ENCODE data around the gene PRODH2. TPM values are rescaled to one million over a fixed set of nuclear protein-coding genes. Genes with fewer than 3 reads are reported as not detected.
A peak's percentile ranks its signal among the peaks of the same experiment; 100 is the strongest.
"Not testable (repeated sequence)": the region's sequence is repeated elsewhere in the genome, so short reads cannot be mapped to it uniquely, and the experiment has no call there.

PRODH2 gene
- total RNA-seq, 2 experiments from 2014 or later: not detected

DNA sequence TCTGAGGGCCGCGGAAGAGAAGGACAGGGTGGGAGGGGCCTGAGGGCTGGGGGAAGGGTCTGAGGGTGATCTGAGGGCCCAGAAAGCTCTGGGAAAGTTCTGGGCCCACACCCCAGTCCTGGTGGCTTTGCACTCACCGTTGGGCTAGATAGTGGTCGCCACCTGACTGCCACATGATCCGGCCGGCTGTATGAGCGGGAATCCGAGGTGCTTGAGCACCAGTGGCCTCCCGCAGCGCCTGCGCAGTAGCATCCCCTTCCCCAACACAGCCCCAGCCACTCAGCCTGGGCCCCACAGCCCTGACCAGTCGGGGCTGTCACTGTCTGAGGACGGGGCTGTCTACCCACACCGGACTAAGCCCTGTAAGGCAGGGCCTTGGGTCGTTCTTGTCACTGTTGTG is 15.0 kb downstream of the PRODH2 start:
- H3K4me1 Mint-ChIP-seq: no peaks in the 10 kb centered on the region
- CTCF ChIA-PET: no interaction called here
- no peaks in the 10 kb centered on the region for H3K9me3 Mint-ChIP-seq (ENCODE audit: low read depth)
- H3K36me3 Mint-ChIP-seq: no peaks in the 10 kb centered on the region
- H3K27me3 Mint-ChIP-seq: peaks cover 33% of the 10 kb centered on the region
- DNase-seq: no peak
- ATAC-seq: peak; percentile 49
- no peak overlapping the region for H3K4me3 Mint-ChIP-seq
- no peak overlapping the region for H3K27ac Mint-ChIP-seq

DNA sequence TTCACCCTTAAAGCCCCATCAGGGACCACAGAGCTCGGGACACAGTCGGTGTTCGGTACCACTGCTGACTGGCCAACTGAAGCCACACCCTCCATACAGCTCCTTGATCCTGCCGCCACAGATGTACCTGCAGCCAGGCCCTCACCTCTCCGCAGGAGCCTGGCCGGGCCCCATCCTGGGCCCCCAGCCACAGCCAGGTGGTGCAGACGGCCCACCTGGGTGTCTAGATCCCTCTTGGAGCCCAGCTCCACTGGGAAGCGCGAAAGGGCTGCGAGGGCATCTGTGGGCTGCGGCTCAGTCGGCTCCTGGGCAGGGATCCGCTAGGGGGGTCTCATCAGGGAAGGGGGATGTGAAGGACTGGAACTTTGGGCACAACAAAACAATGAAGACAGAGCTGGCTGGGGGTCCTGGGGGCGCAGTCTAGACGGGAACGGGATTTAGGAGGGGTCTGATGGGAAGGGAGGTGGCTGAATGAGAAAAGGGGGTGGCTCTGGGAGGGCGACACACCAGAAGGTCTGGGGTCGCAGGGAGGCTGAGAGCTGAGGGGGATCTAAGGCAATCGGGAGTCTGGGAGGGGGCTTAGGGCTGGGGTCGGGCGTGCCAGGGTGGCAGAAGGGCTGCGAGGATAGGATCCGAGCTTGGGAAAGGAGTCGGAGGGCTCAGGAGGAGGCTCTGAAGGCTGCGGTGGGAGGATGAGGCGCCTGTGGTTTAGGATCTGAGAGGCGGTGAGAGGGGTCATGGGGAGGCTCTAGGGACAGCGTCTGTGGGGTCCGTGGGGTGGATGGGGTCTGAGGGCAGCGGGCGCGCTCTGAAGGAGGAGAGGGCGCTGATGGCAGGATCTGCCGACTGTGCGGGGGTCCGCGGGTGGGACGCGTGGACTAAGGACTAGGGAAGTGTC is 15.8 kb downstream of the PRODH2 start:
- H3K36me3 Mint-ChIP-seq: no peaks in the 10 kb centered on the region
- H3K27me3 Mint-ChIP-seq: peaks cover 33% of the 10 kb centered on the region
- no peaks in the 10 kb centered on the region for H3K9me3 Mint-ChIP-seq (ENCODE audit: low read depth)
- CTCF ChIA-PET: no interaction called here
- no peak for ATAC-seq
- H3K4me3 Mint-ChIP-seq: no peak overlapping the region
- H3K27ac Mint-ChIP-seq: no peak overlapping the region
- H3K4me1 Mint-ChIP-seq: no peaks in the 10 kb centered on the region
- DNase-seq: no peak

DNA sequence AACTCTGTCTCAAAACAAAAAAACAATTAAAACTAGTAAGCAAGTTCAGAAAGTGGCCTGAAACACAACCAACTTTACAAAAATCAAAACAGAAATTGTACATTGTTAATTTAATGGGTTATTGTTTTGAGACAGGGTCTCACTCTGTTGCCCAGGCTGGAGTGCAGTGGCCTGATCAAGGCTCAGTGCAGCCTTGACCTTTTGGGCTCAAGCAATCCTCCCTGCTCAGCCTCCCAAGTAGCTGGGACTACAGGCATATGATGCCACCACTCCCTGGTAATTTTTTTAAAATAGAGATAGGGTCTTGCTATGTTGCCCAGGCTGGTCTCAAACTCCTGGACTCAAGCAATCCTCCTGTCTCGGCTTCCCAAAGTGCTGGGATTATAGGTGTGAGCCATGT is 17.1 kb downstream of the PRODH2 start:
- H3K4me3 Mint-ChIP-seq, CTCF ChIA-PET: not testable (repeated sequence)
- peaks cover 33% of the 10 kb centered on the region for H3K27me3 Mint-ChIP-seq

DNA sequence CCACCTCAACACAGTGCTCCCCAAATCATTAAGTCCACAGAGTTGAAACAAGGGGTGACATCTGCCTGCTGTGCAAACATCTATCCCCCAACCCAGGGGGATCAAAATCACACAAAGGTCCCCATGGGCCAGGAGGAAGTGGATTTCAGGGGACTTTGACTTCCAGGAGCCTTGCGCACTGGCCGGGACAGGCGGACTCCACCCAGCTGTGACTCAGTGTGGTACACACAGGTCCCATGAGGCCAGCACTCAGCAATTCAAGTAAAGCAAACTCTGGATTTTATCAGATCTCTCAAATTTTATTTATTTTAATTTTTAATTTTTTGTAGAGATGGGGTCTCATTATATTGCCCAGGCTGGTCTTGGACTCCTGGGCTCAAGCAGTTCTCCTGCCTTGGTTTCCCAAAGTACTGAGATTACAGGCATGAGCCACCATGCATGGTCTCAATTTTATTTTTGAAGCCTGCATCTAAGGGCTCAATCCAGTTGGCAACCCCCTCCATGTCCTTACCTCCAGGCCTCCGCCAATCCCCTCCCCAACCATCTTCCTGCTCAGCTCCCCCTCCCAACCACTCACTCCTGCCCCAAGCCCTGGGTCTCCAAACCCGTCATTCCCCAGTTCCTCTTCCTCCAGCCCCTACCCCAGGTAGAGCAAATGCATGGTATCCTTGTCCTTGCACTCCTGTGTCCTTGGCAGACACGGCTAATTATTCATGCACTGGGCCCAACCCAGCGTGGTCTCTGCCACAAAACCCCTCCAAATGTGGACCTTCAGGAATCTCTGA is 19.1 kb downstream of the PRODH2 start:
- H3K27ac Mint-ChIP-seq: no peak overlapping the region
- no peaks in the 10 kb centered on the region for H3K36me3 Mint-ChIP-seq
- DNase-seq: no peak
- CTCF ChIA-PET: interaction anchor here (0.9 kb wide), 1 partner anchor 99 kb away, joined by 3 read pairs; no protein-coding TSS in a partner anchor
- peaks cover 33% of the 10 kb centered on the region for H3K27me3 Mint-ChIP-seq
- ATAC-seq: no peak
- no peaks in the 10 kb centered on the region for H3K4me1 Mint-ChIP-seq
- H3K4me3 Mint-ChIP-seq: no peak overlapping the region
- H3K9me3 Mint-ChIP-seq (ENCODE audit: low read depth): no peaks in the 10 kb centered on the region

More for the DNA sequence above, 17.1 kb downstream of the PRODH2 start:
- not testable (repeated sequence) for H3K9me3 Mint-ChIP-seq (ENCODE audit: low read depth); H3K4me1 Mint-ChIP-seq; DNase-seq; H3K27ac Mint-ChIP-seq; ATAC-seq; H3K36me3 Mint-ChIP-seq

DNA sequence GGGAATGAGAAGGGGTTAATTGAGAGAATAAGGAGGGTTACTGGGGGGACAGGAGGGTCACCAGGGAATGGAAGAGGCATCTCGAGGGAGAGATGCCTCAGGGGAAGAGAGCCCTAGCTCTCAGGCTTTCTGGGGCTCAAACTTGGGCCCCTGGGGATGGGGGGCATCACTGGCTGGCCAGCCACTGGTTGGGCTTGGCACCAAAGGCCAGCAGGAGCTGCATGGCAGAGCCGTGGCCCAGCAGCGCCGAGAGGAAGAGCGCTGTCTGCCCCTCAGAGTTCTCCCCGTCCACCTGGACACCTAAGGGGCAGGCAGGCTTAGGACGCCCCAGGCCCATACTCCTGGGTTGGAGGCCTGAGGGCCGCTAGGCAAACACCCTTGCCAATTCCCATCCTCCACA is 19.8 kb downstream of the PRODH2 start:
- Mint-ChIP-seq H3K27me3 (peaks cover 28% of the 10 kb centered on the region), H3K4me1 (no peaks in the 10 kb centered on the region), H3K4me3 (no peak overlapping the region), H3K27ac (no peak overlapping the region), H3K9me3 (ENCODE audit: low read depth) (no peaks in the 10 kb centered on the region), H3K36me3 (no peaks in the 10 kb centered on the region)
- no peak for ATAC-seq
- CTCF ChIA-PET: no interaction called here
- DNase-seq: no peak

DNA sequence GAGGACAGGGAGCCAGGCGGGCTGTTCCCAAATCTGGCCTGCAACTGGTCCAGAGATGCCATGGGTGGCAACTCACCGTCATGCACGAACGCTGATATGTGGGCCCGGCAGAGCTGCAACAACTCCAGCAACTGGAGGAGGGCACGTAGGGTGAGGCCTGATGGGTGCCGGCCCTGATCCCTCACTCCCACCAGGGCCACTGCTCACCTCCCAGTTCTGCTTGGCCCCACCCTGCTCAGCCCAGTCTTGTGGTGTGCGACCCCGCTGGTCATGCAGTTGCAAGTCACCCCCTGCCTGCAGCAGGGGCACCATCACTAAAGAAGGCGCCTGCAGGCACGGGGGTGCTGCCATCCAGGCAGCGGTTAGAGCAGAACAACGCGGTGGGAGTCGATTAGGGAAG is 20.3 kb downstream of the PRODH2 start:
- no peaks in the 10 kb centered on the region for H3K4me1 Mint-ChIP-seq
- ATAC-seq (no peak), DNase-seq (no peak)
- H3K36me3 Mint-ChIP-seq: no peaks in the 10 kb centered on the region
- H3K27ac Mint-ChIP-seq: no peak overlapping the region
- CTCF ChIA-PET: no interaction called here
- no peaks in the 10 kb centered on the region for H3K9me3 Mint-ChIP-seq (ENCODE audit: low read depth)
- peaks cover 23% of the 10 kb centered on the region for H3K27me3 Mint-ChIP-seq
- no peak overlapping the region for H3K4me3 Mint-ChIP-seq

DNA sequence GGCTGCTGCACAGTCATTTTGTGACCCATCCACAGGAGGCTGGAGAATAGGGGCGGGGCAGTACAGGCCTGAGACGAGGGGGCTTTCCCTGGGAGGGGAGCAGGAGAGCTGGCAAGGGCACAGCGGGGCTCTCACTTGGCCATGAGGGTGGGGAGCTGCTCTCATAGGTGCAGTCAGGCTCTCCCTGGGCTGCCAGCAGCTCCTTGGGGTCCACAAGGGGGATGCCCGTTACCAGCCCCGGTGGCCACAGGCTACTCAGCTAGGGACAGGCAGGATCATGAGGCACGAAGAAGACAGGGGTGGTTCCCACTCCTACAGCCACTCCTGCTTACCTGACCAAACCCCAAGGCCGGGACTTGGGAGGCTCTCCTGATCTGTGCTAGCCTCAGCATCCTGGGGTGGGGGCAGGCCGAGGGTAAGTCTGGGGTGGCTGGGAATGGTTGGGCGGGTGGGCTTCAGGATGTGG is 20.8 kb downstream of the PRODH2 start:
- no peaks in the 10 kb centered on the region for H3K36me3 Mint-ChIP-seq
- CTCF ChIA-PET: no interaction called here
- no peaks in the 10 kb centered on the region for H3K4me1 Mint-ChIP-seq
- H3K27me3 Mint-ChIP-seq: peaks cover 18% of the 10 kb centered on the region
- H3K9me3 Mint-ChIP-seq (ENCODE audit: low read depth): no peaks in the 10 kb centered on the region
- H3K4me3 Mint-ChIP-seq: no peak overlapping the region
- DNase-seq (no peak), ATAC-seq (no peak)
- H3K27ac Mint-ChIP-seq: no peak overlapping the region

DNA sequence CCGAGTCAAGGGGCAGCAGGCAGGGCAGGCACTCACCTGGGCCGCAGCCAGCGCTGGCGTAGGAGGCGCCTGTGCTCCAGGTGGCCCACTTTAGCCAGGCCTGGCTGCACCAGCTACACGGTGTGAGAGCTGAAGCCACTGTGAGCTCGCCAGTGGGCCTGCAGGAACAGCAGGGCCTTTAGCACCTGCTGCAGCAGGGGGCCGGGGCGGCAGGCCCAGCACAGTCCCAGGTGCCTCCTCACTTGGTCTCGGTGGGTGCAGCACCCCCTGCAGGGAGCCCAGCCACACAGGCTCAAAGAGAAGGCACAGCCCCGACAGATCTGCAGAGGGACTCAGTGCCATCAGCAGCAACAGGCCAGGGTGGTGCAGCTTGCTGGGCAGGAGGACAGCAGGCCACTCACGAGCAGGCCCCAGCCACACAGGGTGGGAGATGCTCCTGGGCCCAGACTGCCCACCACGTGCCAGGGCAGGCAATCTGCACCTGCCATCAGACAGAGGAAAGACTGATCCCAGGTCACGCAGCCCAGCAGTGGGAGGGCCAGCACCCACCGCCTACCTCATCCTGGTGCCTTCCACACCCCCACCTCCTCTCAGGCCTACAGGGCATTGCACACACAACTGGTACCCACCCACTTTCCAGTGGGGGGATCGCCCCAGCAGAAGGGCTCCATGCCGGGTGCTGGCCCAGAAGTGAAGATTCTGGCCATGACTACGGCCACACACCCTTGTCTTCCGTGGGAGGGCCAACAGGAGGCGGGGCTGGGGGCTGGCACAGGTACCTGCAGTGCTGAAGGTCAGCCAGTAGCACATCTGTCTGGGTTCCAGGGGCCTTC is 21.4 kb downstream of the PRODH2 start:
- Mint-ChIP-seq H3K27ac (no peak overlapping the region), H3K4me3 (no peak overlapping the region), H3K27me3 (peaks cover 12% of the 10 kb centered on the region), H3K4me1 (no peaks in the 10 kb centered on the region), H3K9me3 (ENCODE audit: low read depth) (no peaks in the 10 kb centered on the region), H3K36me3 (no peaks in the 10 kb centered on the region)
- DNase-seq (no peak), ATAC-seq (peak; percentile 56)
- CTCF ChIA-PET: no interaction called here

DNA sequence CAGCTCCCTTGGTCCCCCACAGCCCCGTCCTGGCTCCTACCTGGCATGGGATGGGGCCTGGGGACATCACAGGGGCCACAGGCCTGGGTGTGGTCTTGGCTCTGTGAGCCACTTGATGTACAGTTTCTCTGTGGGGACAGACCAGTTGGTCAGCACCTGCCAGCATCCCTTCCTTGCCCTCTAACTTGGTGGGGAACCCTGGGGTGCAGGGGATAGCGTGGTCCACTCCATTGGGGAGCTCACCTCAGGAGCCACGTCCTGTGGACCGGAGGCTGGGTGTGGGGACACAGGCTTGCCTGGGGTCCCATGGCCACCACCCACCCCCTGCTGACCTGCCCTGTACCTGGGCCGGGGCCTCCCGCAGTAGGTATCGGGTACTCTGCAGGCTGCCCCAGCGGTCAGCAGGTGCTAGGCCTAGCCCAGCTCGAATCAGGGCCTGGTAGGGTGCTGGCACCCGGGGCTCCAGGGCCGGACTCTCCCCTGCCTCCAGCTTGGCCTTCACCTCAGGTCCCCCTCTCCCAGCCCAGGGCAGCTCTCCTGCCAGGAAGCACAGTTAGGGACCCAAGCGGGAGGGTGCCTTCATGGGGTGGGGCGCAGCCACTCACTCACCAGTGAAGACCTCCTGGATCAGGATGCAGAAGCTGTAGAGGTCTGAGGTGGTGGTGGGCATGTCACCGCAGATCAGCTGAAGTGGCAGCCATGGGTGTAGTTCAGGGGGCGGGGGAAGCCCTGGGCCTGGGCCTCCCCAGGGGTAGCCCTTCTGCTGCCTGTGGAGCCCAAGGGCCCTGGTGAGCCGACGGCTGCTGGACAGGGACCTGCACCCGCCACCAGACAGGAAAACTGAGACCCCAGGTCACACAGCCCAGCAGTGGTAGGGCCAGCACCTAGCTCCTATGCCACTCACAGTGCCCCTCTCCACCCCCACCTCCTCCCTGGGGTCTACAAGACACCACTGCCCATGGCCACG is 22.4 kb downstream of the PRODH2 start:
- CTCF ChIA-PET: no interaction called here
- Mint-ChIP-seq H3K27ac (no peak overlapping the region), H3K27me3 (peaks cover 4% of the 10 kb centered on the region), H3K9me3 (ENCODE audit: low read depth) (no peaks in the 10 kb centered on the region), H3K4me3 (no peak overlapping the region), H3K36me3 (no peaks in the 10 kb centered on the region), H3K4me1 (no peaks in the 10 kb centered on the region)
- DNase-seq: no peak
- ATAC-seq: no peak

DNA sequence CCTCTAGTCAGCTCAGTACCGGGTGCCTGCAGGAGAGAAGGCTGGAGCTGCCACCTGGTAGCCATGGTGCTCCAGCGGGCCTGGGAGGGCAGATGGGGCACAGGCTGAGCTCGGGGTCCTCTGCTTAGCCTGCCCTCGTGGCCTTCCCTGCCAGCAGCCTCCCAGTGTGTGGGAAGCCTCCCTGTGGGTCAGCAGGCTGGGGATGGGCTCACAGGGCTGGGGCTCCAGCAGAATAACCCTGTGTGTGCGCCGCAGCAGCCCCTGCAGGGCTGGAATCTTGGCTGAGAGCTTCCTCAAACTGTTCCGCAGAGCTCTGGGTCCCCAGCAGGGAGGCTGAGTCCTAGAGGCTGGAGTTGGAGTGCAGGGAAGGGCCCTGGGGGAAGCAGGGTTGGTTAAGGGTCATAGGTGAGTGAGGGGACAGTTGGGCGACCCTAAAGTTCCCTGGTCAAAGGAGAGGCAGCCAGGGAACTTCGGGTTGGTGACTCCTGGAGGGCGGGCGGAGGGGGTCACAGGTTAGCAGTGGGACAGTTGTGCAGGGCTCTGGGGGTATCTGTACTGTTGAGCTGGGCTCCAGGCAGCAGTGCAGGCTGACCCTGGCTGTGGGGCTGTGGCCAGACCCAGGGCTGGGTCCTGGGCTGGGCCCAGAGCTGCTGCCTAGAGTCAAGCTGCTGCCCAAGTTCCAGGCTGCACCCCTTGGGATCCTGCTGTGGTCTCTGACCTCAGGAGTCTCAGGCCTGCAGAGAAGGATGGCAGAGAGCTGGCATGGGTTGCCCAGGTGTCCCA is 23.3 kb downstream of the PRODH2 start:
- Mint-ChIP-seq H3K4me3 (no peak overlapping the region), H3K36me3 (no peaks in the 10 kb centered on the region), H3K27ac (no peak overlapping the region), H3K4me1 (no peaks in the 10 kb centered on the region), H3K27me3 (no peaks in the 10 kb centered on the region), H3K9me3 (ENCODE audit: low read depth) (no peaks in the 10 kb centered on the region)
- CTCF ChIA-PET: interaction anchor here (1.4 kb wide), 1 partner anchor 30 kb away, joined by 3 read pairs; no protein-coding TSS in a partner anchor
- DNase-seq (no peak), ATAC-seq (peak; percentile 6)

DNA sequence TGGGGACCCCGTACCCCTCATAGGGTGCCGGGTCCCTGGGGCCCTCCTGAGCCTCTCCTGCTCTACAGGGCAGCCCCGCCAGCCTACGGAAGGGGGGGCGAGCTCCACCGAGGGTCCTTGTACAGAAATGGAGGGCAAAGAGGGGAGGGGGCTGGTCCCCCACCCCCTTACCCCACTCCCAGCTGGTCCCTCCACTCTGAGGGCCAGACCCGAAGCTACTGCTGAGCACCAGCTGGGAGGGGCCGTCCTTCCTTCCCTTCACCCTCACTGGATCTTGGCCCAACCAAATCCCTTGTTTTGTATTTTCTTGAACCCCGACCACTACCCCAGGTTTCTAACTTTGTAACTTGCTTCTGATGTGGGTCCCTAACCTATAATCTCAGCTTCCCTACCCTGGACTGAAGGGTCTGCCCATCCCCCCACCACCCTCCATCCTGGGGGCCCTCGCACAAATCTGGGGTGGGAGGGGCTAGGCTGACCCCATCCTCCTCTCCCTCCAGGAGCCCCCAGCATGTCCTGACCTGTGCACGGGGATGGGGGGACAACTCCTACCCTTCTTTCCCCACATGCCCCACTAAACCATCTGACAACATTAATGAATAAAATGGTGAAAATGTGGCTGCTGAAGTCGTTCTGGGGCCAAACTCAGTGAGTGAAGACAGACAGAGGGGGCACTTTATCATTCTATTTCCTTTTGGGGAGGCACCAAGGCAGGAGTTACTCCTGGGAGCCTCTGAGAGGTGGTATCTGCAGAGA is 24.3 kb downstream of the PRODH2 start:
- no peak overlapping the region for H3K27ac Mint-ChIP-seq
- CTCF ChIA-PET: interaction anchor here (0.8 to 1.4 kb wide), 2 partner anchors 31 to 33 kb away, joined by 3 to 4 read pairs; no protein-coding TSS in a partner anchor
- no peaks in the 10 kb centered on the region for H3K9me3 Mint-ChIP-seq (ENCODE audit: low read depth)
- ATAC-seq (no peak), DNase-seq (no peak)
- no peaks in the 10 kb centered on the region for H3K4me1 Mint-ChIP-seq
- H3K36me3 Mint-ChIP-seq: no peaks in the 10 kb centered on the region
- H3K27me3 Mint-ChIP-seq: no peaks in the 10 kb centered on the region
- no peak overlapping the region for H3K4me3 Mint-ChIP-seq
